MV-4-11 (cell line): Measurements from ENCODE around the gene PIGK.

Experiments used
- DNase-seq: peaks from one replicate; lab custom pipeline; 2025; lab: John Stamatoyannopoulos, UW

The PIGK gene

DNA sequence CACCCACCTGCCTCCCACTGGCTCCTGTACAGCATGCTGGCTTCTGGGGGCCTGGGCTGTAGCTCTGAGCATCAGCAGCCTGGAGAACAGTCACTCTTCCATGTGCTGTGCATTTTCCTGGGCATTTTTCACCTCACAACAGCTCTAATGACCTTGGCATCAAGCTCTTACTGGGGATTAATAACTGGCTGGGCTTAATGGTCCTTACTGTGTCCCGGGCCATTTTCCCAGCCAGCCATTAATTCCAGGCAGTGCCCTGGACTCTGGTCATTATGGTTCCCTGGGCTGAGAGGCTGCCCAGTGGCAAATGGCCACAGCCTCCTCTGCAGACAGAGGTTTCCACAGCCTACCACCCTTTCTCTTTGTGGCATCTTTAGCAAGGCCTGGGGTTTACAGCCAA lies 180.1 kb downstream of the PIGK start:
- DNase-seq = no peak
